DOHH2 (cell line): ENCODE data around the gene SYNGR1.

Experiments
- H3F3A ChIP-seq: fragments of 200-600 bp; sonication (generic), shearing (Covaris generic); 2 replicates; pipeline ENCODE4 v1.6.0; 2016; ENCODE audit warnings: antibody characterized with exemption, mild to moderate bottlenecking; ENCODE audit not compliant: control insufficient read depth, insufficient read depth
- H3K27ac ChIP-seq: fragments of 200-600 bp; sonication (generic); 2 replicates; pipeline ENCODE4 v1.5.1; 2014; ENCODE audit warnings: low read depth, mild to moderate bottlenecking, low read length, moderate library complexity
- H3K27me3 ChIP-seq: fragments of 200-600 bp; sonication (generic); 2 replicates; pipeline ENCODE4 v1.6.1; 2014; ENCODE audit warnings: mild to moderate bottlenecking, low read length, mixed read lengths; ENCODE audit not compliant: control insufficient read depth
- H3K36me3 ChIP-seq: fragments of 200-600 bp; sonication (generic); 2 replicates; pipeline ENCODE4 v1.6.1; 2014; ENCODE audit warnings: mild to moderate bottlenecking, low read length, moderate library complexity, mixed read lengths; ENCODE audit not compliant: control insufficient read depth
- H3K4me1 ChIP-seq: fragments of 200-600 bp; sonication (generic); 2 replicates; pipeline ENCODE4 v1.6.1; 2014; ENCODE audit warnings: mild to moderate bottlenecking, low read length, mixed read lengths; ENCODE audit not compliant: control insufficient read depth
- H3K4me2 ChIP-seq: fragments of 200-600 bp; sonication (generic); 2 replicates; pipeline ENCODE4 v1.6.0; 2014; ENCODE audit warnings: mild to moderate bottlenecking, low read length, moderate library complexity
- H3K4me3 ChIP-seq: fragments of 200-600 bp; sonication (generic); 2 replicates; pipeline ENCODE4 v1.5.1; 2014; ENCODE audit warnings: mild to moderate bottlenecking, low read length, mixed read lengths
- H3K79me2 ChIP-seq: fragments of 200-600 bp; sonication (generic); 2 replicates; pipeline ENCODE4 v1.6.1; 2014; ENCODE audit warnings: mild to moderate bottlenecking, low read length, mixed read lengths; ENCODE audit not compliant: control insufficient read depth
- H3K9me2 ChIP-seq: fragments of 200-600 bp; sonication (generic); replicated peaks from 2 replicates; pipeline ENCODE4 v1.6.1; 2014; ENCODE audit warnings: mild to moderate bottlenecking, low read length, mixed read lengths; ENCODE audit not compliant: control insufficient read depth
- H3K9me3 ChIP-seq: fragments of 200-600 bp; sonication (generic); 2 replicates; pipeline ENCODE4 v1.6.1; 2014; ENCODE audit warnings: antibody characterized with exemption, low read length, mixed read lengths; ENCODE audit not compliant: control insufficient read depth, insufficient read depth
- H4K20me1 ChIP-seq: fragments of 200-600 bp; sonication (generic); 2 replicates; pipeline ENCODE4 v1.6.0; 2014; ENCODE audit warnings: low read depth, mild to moderate bottlenecking, antibody characterized with exemption, low read length, moderate library complexity; ENCODE audit not compliant: control insufficient read depth, insufficient read depth
- CTCF ChIP-seq: fragments of 200-600 bp; sonication (generic); IDR thresholded peaks from one replicate; pipeline ENCODE4 v1.5.1; 2014; ENCODE audit warnings: antibody characterized with exemption, mild to moderate bottlenecking, low read depth, low read length; ENCODE audit not compliant: poor library complexity, severe bottlenecking
- EZH2phosphoT487 ChIP-seq: fragments of 200-600 bp; sonication (generic); IDR thresholded peaks from 2 replicates; pipeline ENCODE4 v1.6.1; 2017; ENCODE audit warnings: borderline replicate concordance, mild to moderate bottlenecking, antibody characterized with exemption, low read length, moderate library complexity, mixed read lengths

Gene SYNGR1

DNA sequence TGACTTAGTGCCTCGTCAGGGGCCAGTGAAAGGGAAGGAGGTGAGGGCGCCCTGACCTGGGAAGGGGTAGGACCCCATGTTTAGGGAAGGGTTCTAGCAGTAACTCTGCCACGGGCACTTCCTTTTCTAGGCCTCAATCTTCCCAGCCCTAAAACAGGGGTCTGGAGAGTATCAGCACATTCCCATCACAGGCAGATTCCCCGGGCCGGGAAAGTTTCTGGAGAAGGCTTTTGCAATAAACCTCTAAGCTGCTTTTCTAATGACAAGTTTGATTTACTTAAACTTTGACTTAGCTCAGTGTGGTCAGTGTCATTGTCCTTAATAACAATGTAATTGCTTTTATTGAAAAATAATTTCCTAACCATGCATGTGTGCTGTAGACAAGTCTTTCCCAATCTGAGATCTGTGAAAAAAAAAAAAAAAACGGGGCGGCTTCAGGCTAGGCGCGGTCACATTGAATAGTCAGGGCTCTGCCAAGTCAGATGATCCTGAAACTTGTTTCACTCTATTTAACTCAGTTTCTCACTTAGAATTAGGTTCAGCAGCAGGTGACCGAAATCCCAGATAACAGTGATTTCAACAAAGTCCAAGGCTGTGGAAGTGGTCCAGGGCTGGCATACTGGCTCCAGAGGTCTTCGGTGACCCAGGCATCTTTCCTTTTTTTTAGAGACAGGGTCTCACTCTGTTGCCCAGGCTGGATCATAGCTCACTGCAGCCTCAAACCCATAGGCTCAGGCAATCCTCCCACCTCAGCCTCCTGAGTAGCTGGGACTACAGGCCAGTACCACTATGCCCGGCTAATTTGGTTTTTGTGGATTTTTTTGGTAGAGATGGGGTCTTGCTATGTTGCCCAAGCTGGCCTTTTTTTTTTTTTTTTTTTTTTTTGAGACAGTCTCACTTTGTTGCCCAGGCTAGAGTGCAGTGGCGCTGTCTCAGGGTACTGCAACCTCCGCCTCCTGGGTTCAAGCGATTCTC lies 30.3 kb downstream of the SYNGR1 start:
- Histone ChIP-seq H3K9me2 (no peaks in the 10 kb centered on the region), H3K79me2 (no peaks in the 10 kb centered on the region), H3K27ac (no peak overlapping the region), H3K4me2 (no peak overlapping the region), H3K9me3 (no peaks in the 10 kb centered on the region), H3K27me3 (0 out of 2 replicates have a peak, but pooled peaks cover 4% of the 10 kb centered on the region), H4K20me1 (no peaks in the 10 kb centered on the region), H3K36me3 (no peaks in the 10 kb centered on the region), H3K4me3 (no peak overlapping the region), H3F3A (no peaks in the 10 kb centered on the region), H3K4me1 (no peaks in the 10 kb centered on the region)
- TF ChIP-seq CTCF (no peak), EZH2phosphoT487 (no peak)

GRCh38 chr22:39381009-39381755 lies 31.4 kb downstream of the SYNGR1 start:
- H3K27me3 ChIP-seq: peaks cover 4% of the 10 kb centered on the region; the same call in 1 of the 2 replicates

DNA sequence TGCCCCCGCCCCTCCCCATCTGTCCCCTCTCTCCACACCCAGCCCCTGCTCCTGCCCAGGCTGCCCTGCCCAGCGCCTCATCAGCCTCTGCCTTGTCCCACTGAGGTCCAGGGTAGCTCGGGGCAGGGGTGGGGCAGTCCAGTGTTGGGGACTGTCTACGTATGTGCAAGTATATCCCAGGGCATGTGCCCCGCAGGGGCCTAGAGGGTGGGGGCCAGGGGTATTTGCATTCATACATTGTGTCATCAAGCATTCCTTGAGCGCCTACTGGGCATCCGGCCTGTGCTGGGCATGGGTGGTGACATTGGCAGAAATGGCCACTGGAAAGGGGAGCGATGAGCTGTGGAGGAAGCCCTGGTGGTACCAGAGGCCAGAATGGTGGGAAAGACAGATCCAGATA lies 32.1 kb downstream of the SYNGR1 start:
- Histone ChIP-seq H3K9me3 (no peaks in the 10 kb centered on the region), H3K4me1 (no peaks in the 10 kb centered on the region), H3F3A (no peaks in the 10 kb centered on the region), H3K36me3 (no peaks in the 10 kb centered on the region), H3K27me3 (peaks cover 4% of the 10 kb centered on the region; the same call in 1 of the 2 replicates), H4K20me1 (no peaks in the 10 kb centered on the region), H3K9me2 (no peaks in the 10 kb centered on the region), H3K27ac (no peak overlapping the region), H3K4me3 (no peak overlapping the region), H3K79me2 (no peaks in the 10 kb centered on the region), H3K4me2 (no peak overlapping the region)
- no peak for TF ChIP-seq EZH2phosphoT487
- no peak for TF ChIP-seq CTCF

More at GRCh38 chr22:39381009-39381755, 31.4 kb downstream of the SYNGR1 start:
- H3K36me3 ChIP-seq: no peaks in the 10 kb centered on the region
- H3K79me2 ChIP-seq: no peaks in the 10 kb centered on the region
- no peaks in the 10 kb centered on the region for H3K9me3 ChIP-seq
- H3K4me1 ChIP-seq: no peaks in the 10 kb centered on the region
- no peak overlapping the region for H3K4me3 ChIP-seq
- no peaks in the 10 kb centered on the region for H4K20me1 ChIP-seq
- H3K4me2 ChIP-seq: no peak overlapping the region
- no peak overlapping the region for H3K27ac ChIP-seq
- H3F3A ChIP-seq: no peaks in the 10 kb centered on the region
- TF ChIP-seq EZH2phosphoT487 (no peak), CTCF (no peak)
- H3K9me2 ChIP-seq: no peaks in the 10 kb centered on the region
